ENCODE data around the gene TNFRSF1B.

TNFRSF1B gene

DNA sequence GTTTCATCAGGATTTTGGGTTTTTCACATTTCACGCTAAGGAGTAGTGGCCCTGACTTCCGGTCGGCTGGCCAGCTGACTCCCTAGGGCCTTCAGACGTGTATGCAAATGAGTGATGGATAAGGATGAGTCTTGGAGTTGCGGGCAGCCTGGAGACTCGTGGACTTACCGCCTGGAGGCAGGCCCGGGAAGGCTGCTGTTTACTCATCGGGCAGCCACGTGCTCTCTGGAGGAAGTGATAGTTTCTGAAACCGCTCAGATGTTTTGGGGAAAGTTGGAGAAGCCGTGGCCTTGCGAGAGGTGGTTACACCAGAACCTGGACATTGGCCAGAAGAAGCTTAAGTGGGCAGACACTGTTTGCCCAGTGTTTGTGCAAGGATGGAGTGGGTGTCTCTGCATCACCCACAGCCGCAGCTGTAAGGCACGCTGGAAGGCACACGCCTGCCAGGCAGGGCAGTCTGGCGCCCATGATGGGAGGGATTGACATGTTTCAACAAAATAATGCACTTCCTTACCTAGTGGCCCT, 23.1 kb upstream of the TNFRSF1B start:
- no peaks in the 10 kb centered on the region for H3K4me1 ChIP-seq (ENCODE audit: insufficient read depth, low read length)
- H3K9ac ChIP-seq (ENCODE audit: low read depth, low read length), result no peak overlapping the region
- no peaks in the 10 kb centered on the region for H3K36me3 ChIP-seq (ENCODE audit: insufficient read depth, low read depth, low read length)
- no peaks in the 10 kb centered on the region for H3K9me3 ChIP-seq (ENCODE audit: insufficient read depth, low read depth, low read length)
- no peak overlapping the region for H3K4me3 ChIP-seq (ENCODE audit: low read length)
- H3K27ac ChIP-seq (ENCODE audit: low read length), result no peak overlapping the region
- no peaks in the 10 kb centered on the region for H3K27me3 ChIP-seq (ENCODE audit: insufficient read depth, low read length)

DNA sequence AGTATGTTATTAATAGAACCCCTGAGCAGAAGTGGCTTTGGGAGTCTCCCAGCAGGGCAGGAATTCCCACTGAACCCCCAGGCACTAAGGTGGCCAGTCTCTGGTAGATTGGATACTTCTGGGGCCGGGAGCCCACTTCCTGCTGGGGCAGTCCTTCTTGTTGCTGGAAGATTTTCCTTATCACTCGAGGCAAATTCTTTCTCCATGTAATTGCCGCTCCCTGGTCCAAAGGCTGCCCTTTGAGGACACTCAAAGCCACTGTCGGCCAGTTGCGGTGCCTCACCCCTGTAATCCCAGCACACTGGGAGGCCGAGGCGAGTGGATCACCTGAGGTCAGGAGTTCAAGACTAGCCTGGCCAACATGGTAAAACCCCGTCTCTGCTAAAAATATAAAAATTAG, 22.6 kb upstream of the TNFRSF1B start:
- Histone ChIP-seq H3K4me3 (ENCODE audit: low read length) (no peak overlapping the region), H3K27me3 (ENCODE audit: insufficient read depth, low read length) (no peaks in the 10 kb centered on the region), H3K36me3 (ENCODE audit: insufficient read depth, low read depth, low read length) (no peaks in the 10 kb centered on the region), H3K9ac (ENCODE audit: low read depth, low read length) (no peak overlapping the region), H3K4me1 (ENCODE audit: insufficient read depth, low read length) (no peaks in the 10 kb centered on the region), H3K9me3 (ENCODE audit: insufficient read depth, low read depth, low read length) (no peaks in the 10 kb centered on the region), H3K27ac (ENCODE audit: low read length) (no peak overlapping the region)

DNA sequence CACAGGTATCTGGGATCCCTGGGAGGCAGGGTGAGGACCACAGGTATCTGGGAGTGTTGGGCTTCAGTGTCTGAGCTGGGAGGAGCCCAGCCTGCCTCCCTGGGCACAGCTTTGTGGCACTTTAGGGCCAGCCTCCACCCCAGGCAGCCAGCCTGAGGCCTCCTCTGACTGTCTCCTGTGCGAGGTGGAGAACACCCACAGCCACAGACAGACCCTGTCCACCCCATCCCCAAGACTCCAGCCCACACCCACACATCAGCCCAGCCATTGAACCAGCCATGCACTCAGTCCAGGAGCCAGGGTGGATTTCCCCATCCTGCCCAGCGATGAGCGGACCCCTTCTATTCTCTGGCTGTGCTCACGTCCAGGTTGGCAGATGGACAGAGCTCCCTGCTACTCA, 21.8 kb upstream of the TNFRSF1B start:
- H3K9me3 ChIP-seq (ENCODE audit: insufficient read depth, low read depth, low read length), result no peaks in the 10 kb centered on the region
- no peak overlapping the region for H3K27ac ChIP-seq (ENCODE audit: low read length)
- H3K4me1 ChIP-seq (ENCODE audit: insufficient read depth, low read length), result no peaks in the 10 kb centered on the region
- H3K9ac ChIP-seq (ENCODE audit: low read depth, low read length), result no peak overlapping the region
- no peaks in the 10 kb centered on the region for H3K36me3 ChIP-seq (ENCODE audit: insufficient read depth, low read depth, low read length)
- H3K4me3 ChIP-seq (ENCODE audit: low read length), result no peak overlapping the region
- no peaks in the 10 kb centered on the region for H3K27me3 ChIP-seq (ENCODE audit: insufficient read depth, low read length)

DNA sequence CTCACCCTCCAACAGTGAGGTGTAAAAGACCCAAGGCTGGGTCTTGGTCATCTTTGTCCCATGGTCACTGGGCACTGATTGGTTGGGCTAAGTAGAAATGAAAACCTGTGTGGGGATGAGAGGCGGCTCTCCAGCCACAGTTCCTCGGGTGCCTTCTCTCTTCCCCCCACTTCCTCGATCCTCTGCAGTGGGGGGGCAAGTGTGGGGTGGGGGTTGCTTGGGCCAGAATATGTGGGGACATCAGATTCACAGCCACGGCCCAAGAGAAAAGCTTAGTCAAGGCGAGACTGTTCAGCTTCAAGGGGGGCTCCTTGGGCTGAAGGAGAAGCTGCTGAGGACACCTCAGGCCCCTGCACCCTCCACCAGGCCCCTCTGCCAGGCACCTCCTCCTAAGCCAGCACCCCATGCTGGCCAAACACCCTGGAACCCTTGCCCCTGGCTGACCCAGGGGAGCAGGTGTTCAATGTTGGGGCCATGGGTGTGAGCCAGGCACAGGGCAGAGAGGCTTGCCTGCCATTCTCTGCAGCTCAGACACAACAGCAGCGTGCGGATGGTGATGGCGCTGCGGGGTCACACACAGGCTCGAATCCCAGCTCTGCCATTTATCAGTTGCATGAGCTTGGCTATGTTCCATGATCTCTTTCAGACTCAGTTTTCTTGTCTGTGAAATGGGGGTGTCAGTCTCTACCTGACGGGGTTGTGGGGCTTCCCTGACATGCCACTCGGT, 21.0 kb upstream of the TNFRSF1B start:
- Histone ChIP-seq H3K27ac (ENCODE audit: low read length) (no peak overlapping the region), H3K4me3 (ENCODE audit: low read length) (no peak overlapping the region), H3K4me1 (ENCODE audit: insufficient read depth, low read length) (no peaks in the 10 kb centered on the region), H3K9ac (ENCODE audit: low read depth, low read length) (no peak overlapping the region), H3K36me3 (ENCODE audit: insufficient read depth, low read depth, low read length) (no peaks in the 10 kb centered on the region), H3K9me3 (ENCODE audit: insufficient read depth, low read depth, low read length) (no peaks in the 10 kb centered on the region), H3K27me3 (ENCODE audit: insufficient read depth, low read length) (no peaks in the 10 kb centered on the region)

DNA sequence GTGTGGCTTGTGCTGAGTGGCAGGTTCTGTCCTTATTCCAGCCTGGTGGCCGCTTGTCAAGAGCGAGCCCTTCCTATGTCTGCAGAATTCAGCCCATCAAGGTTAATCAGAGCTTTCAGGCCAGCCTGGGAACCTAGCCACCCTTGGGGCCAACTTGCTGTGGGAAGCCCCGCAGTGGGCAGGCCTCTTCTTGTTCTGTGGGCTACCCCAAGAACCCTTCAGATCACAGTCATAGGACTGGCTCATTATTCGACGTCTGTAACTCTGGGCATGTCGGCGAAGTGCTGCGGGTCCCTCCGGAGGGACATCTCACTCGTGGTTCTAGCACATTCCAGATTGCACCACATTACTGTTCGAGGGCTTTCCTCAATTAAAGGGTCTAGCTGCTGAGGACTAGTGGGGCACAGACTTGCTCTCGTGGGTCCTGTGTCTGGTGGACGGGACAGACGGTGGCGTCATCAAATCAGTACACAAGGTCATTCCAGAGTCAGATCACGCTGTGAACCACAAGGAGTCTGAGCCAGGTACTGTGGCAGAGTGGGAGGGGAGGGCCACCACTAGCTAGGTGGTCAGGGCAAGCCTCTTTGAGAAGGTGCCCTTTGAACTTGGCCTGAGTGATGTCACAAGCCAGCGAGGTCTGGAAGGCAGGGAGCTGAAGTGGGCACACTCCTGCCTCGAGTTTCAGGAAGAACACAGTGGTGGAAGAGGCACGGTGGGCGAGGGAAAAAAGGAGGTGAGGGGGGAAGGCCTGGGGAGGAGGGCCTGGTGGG, 20.3 kb upstream of the TNFRSF1B start:
- no peak overlapping the region for H3K27ac ChIP-seq (ENCODE audit: low read length)
- no peaks in the 10 kb centered on the region for H3K4me1 ChIP-seq (ENCODE audit: insufficient read depth, low read length)
- no peak overlapping the region for H3K4me3 ChIP-seq (ENCODE audit: low read length)
- H3K36me3 ChIP-seq (ENCODE audit: insufficient read depth, low read depth, low read length), result no peaks in the 10 kb centered on the region
- H3K9ac ChIP-seq (ENCODE audit: low read depth, low read length), result no peak overlapping the region
- H3K9me3 ChIP-seq (ENCODE audit: insufficient read depth, low read depth, low read length), result no peaks in the 10 kb centered on the region
- no peaks in the 10 kb centered on the region for H3K27me3 ChIP-seq (ENCODE audit: insufficient read depth, low read length)

DNA sequence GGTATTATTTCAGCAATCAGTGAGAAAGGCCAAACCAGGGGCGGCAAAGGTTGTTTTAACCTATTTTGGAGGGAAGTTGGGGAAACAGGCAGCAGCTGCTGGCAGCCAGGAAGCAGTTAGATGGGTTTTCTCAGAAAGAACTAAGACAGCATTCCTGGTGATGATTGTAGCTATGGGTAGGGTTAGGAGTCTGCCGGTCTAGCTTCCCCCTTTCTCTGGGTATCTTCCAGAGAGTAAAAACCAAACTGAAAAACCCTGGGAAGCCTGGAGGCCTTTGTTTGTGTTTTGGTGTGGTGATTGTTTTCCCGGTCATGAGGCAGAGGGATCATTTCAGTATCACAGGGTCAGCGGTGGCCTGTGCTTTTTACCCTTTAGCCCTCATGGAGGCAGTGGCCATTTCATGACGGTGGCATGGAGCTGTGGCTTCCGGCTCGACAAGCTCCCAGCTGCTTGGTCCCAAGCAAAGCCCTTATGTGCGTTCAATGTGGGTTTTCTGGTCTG, 19.5 kb upstream of the TNFRSF1B start:
- no peaks in the 10 kb centered on the region for H3K4me1 ChIP-seq (ENCODE audit: insufficient read depth, low read length)
- no peaks in the 10 kb centered on the region for H3K36me3 ChIP-seq (ENCODE audit: insufficient read depth, low read depth, low read length)
- no peaks in the 10 kb centered on the region for H3K27me3 ChIP-seq (ENCODE audit: insufficient read depth, low read length)
- no peak overlapping the region for H3K27ac ChIP-seq (ENCODE audit: low read length)
- H3K4me3 ChIP-seq (ENCODE audit: low read length), result no peak overlapping the region
- H3K9ac ChIP-seq (ENCODE audit: low read depth, low read length), result no peak overlapping the region
- H3K9me3 ChIP-seq (ENCODE audit: insufficient read depth, low read depth, low read length), result no peaks in the 10 kb centered on the region

DNA sequence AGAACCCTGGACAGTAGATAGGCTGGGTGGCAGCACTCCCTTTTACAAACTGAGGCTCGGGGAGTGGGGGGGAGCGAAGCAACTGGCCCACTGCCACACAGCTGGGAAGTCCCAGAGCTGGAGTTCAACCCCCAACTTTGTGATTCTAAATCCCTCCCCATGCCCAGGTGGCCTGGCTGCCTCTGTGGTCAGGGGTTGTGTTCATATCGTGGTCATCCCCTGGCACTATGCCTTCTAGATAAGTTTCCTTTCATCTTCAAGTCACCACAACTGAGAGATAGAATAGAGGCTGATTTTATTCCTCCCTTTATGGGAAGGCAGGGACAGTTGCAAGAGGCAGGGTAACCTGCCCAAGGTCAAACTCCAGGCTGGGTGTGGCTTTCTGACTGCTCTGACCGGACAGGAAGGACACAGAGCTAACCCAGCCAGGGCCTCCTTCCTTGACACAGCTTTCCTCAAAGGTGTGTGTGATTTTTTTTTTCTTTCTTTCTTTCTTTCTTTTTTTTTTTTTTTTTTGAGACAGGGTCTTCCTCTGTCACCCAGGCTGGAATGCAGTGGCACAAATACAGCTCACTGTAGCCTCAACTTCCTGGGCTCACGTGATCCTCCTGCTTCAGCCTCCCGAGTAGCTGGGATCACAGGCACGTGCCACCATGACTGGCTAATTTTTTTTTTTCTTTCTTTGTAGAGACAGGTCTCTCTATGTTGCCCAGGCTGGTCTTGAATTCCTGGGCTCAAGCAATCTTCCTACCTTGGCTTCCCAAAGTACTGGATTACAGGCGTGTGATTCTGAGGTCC, 18.4 kb upstream of the TNFRSF1B start:
- Histone ChIP-seq H3K36me3 (ENCODE audit: insufficient read depth, low read depth, low read length) (no peaks in the 10 kb centered on the region), H3K4me1 (ENCODE audit: insufficient read depth, low read length) (no peaks in the 10 kb centered on the region), H3K9ac (ENCODE audit: low read depth, low read length) (no peak overlapping the region), H3K27ac (ENCODE audit: low read length) (no peak overlapping the region), H3K27me3 (ENCODE audit: insufficient read depth, low read length) (no peaks in the 10 kb centered on the region), H3K9me3 (ENCODE audit: insufficient read depth, low read depth, low read length) (no peaks in the 10 kb centered on the region), H3K4me3 (ENCODE audit: low read length) (no peak overlapping the region)

DNA sequence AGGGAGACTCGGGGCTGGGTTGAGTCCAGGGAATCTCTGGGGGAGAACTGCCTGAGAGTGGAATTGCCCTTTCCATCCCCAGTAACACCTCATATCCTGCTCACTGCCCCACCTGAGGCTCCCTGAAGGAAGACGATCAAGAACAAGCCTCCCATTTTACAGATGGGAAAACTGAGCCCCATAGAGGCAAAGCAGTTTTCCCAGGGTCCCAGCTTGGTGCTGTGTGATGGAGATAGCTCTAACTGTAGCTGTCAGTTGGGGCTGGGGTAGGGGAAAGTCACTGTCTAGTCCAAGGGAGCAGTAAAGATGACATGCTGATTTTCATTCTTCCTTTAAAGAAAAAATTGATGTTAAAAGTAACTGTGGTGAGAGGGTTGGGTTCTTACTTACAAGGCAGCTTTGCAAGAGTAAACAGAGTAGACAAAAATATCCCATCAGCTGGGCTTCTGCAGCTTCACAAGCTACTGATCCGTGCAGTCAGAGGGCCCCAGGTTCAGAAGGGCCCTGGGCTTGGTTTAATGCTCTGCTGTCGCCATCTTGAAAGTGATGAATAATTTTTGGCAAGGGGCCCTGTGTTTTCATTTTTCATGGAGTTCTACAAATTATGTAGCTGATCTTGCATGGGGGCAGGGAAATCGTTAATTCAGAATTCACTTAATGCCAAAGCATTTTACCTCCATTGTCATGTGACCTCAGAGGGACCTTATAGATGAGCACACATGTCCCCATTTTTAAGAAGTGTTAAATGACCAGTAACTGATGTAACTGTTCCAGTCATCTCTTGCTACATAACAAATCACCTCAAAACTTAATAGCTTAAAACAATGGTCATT, 17.6 kb upstream of the TNFRSF1B start:
- H3K9me3 ChIP-seq (ENCODE audit: insufficient read depth, low read depth, low read length), result no peaks in the 10 kb centered on the region
- no peak overlapping the region for H3K27ac ChIP-seq (ENCODE audit: low read length)
- H3K9ac ChIP-seq (ENCODE audit: low read depth, low read length), result no peak overlapping the region
- no peak overlapping the region for H3K4me3 ChIP-seq (ENCODE audit: low read length)
- H3K4me1 ChIP-seq (ENCODE audit: insufficient read depth, low read length), result no peaks in the 10 kb centered on the region
- H3K27me3 ChIP-seq (ENCODE audit: insufficient read depth, low read length), result no peaks in the 10 kb centered on the region
- H3K36me3 ChIP-seq (ENCODE audit: insufficient read depth, low read depth, low read length), result no peaks in the 10 kb centered on the region

DNA sequence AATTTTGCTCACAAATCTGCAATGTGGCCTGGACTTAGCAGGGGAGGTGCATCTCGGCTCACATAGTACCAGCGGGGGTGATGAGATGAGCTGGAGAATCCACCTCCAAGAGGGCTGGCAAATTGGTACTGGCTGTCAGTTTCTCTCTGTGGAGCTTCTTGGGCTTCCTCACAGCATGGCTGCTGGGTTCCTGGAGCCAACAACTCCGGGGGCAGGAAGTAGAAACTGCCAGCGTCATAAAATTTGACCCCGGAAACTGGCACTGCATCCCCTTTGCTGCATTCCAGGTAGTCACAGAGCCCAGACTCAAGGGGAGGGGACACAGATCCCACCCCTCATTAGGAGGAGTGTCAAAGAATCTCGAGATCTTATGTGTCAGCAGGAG, 17.0 kb upstream of the TNFRSF1B start:
- Histone ChIP-seq H3K9ac (ENCODE audit: low read depth, low read length) (no peak overlapping the region), H3K4me1 (ENCODE audit: insufficient read depth, low read length) (no peaks in the 10 kb centered on the region), H3K27me3 (ENCODE audit: insufficient read depth, low read length) (no peaks in the 10 kb centered on the region), H3K27ac (ENCODE audit: low read length) (no peak overlapping the region), H3K4me3 (ENCODE audit: low read length) (no peak overlapping the region), H3K9me3 (ENCODE audit: insufficient read depth, low read depth, low read length) (no peaks in the 10 kb centered on the region), H3K36me3 (ENCODE audit: insufficient read depth, low read depth, low read length) (no peaks in the 10 kb centered on the region)

DNA sequence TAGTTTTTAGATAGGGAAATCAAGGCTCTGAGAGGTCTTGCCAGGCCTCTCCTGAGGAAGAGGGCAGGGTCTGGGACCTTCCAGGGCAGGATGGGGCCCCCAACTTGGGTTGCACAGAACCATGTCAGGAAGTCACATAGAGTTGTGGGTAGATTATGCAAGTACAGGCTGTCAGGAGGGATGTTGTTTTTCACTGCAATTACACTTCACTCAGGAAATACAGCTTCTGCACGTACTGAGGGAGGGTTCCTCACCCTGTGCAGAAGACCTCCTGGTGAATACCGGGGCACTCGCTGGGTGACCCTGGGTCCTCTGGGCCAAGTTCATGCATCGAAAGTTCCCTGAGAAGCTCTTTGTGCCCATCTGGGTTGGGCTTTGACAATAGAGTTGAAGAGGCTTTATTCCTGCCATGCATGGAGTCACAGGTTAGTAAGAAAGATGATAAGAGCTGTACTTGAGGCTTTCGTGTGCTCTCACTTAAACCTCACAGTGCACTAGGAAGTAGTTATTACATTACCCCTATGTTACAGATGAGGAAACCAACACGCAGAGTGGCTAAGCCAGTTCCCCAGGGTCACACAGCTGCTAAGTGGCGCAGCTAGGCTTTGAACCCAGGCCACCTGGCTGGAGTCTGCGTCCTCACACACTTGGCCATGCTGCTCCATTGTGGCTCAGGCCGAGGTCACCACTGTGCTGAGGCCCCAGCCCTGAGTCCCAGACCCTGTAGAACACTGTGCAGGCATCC, 16.2 kb upstream of the TNFRSF1B start:
- Histone ChIP-seq H3K4me1 (ENCODE audit: insufficient read depth, low read length) (no peaks in the 10 kb centered on the region), H3K4me3 (ENCODE audit: low read length) (no peak overlapping the region), H3K27ac (ENCODE audit: low read length) (no peak overlapping the region), H3K9me3 (ENCODE audit: insufficient read depth, low read depth, low read length) (no peaks in the 10 kb centered on the region), H3K36me3 (ENCODE audit: insufficient read depth, low read depth, low read length) (no peaks in the 10 kb centered on the region), H3K9ac (ENCODE audit: low read depth, low read length) (no peak overlapping the region), H3K27me3 (ENCODE audit: insufficient read depth, low read length) (no peaks in the 10 kb centered on the region)
